ENCODE measurements around the gene NAT10.

DNA sequence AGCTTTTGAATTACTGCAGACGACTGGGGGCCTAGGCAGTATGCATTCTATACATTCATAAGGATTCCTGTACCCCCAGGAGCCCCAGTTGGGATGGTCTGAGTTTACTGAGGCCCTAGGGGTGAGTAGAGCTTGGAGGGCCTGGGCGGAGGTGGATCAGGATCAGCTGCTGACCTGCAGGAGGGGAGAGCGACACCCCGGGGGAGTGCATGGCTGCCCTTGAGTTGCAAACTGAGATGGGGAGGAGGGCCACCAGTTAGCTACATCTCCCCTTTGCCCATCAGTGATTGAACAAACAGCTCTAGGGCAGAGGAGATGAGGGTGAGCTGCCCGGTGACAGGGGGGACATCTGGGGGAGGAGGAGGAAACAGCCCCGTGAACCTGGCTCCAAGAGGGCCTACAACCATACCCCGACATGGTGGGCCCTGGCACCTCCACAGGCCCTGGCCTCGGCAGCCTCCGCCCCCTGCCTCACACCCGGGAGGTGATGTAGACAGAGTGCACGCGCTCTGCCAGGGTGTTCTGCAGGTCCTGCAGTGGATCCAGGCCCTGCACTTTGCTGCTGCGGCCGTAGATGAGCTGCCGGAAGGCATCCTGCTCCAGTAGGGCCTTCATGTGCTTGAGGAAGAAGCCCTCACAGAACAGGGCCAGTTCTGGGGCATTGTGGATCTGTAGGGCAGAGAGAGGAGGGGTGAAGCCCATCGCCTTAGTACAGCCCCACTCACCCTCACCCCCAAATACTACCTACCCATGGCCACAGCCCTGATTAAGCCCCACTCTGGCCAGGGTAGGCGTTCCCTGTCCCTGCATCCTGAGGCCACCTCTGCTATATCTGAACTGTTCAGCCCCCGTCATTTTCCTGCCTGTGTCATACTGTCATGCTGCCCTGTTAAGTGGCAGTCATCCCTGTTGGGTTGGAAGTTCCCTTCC is 46.8 kb downstream of the NAT10 start:
- TF ChIP-seq TAF1 (IDR thresholded peaks at IDR 0.05; ENCODE audit: borderline replicate concordance, low read depth, low read length) (no peak), POLR2A (IDR thresholded peaks at IDR 0.05; ENCODE audit: low read depth, low read length) (no peak)

Measured in GM12892 (cell line).